HepG2 (cell line): ENCODE data around the gene SLC35B2. TPM values are rescaled to one million over a fixed set of nuclear protein-coding genes. Genes with fewer than 3 reads are reported as not detected.

ENCODE experiments used
- CBFB ChIP-seq: sonication (generic); formaldehyde crosslinking; IDR thresholded peaks from 2 replicates; pipeline ENCODE4 v1.4.0; 2020; ENCODE audit warnings: missing genetic modification reagents
- GATAD2A ChIP-seq: IDR thresholded peaks from 2 replicates; pipeline ENCODE4 v1.6.1; 2016
- GTF3A ChIP-seq: sonication (generic); formaldehyde crosslinking; conservative IDR thresholded peaks from 2 replicates; pipeline ENCODE4 v1.4.0; 2020; ENCODE audit warnings: mild to moderate bottlenecking, missing genetic modification reagents
- HOXA5 ChIP-seq: sonication (generic); formaldehyde crosslinking; IDR thresholded peaks from 2 replicates; pipeline ENCODE4 v1.4.0; 2020; ENCODE audit warnings: missing genetic modification reagents
- KAT2B ChIP-seq: fragments of 150-350 bp; IDR thresholded peaks from 2 replicates; pipeline ENCODE4 v1.6.1; 2014; ENCODE audit warnings: low read depth, low read length, borderline replicate concordance
- KDM2A ChIP-seq: sonication (generic); formaldehyde crosslinking; IDR thresholded peaks from 2 replicates; pipeline ENCODE4 v1.4.0; 2020; ENCODE audit warnings: low read depth, missing genetic modification reagents, borderline replicate concordance
- NBN ChIP-seq: fragments of 450-650 bp; conservative IDR thresholded peaks from 2 replicates; pipeline ENCODE4 v1.6.1; 2017
- NFIC ChIP-seq: IDR thresholded peaks from 2 replicates; pipeline ENCODE4 v1.6.1; 2012; ENCODE audit warnings: mild to moderate bottlenecking, low read length, inconsistent platforms
- NR2C2 ChIP-seq: sonication (generic); formaldehyde crosslinking; IDR thresholded peaks from 2 replicates; pipeline ENCODE4 v1.4.0; 2020; ENCODE audit warnings: missing genetic modification reagents, mild to moderate bottlenecking, moderate library complexity, borderline replicate concordance
- POLR2AphosphoS2 ChIP-seq: IDR thresholded peaks from 2 replicates; pipeline ENCODE4 v1.6.1; 2011; ENCODE audit warnings: low read depth, low read length, improper control_type of control experiment
- PRPF4 ChIP-seq: fragments of 200-400 bp; formaldehyde crosslinking; IDR thresholded peaks from 2 replicates; pipeline ENCODE4 v1.6.1; 2016; ENCODE audit warnings: low read length, low read depth; ENCODE audit not compliant: poor library complexity, severe bottlenecking
- REXO4 ChIP-seq: sonication (generic); formaldehyde crosslinking; IDR thresholded peaks from 2 replicates; pipeline ENCODE4 v1.8.0; 2022; ENCODE audit warnings: missing genetic modification reagents, mild to moderate bottlenecking, borderline replicate concordance
- SMAD1 ChIP-seq: sonication (generic); formaldehyde crosslinking; IDR thresholded peaks from 2 replicates; pipeline ENCODE4 v1.4.0; 2020; ENCODE audit warnings: missing genetic modification reagents, low read depth, mild to moderate bottlenecking, borderline replicate concordance
- TAF15 ChIP-seq: fragments of 200-400 bp; formaldehyde crosslinking; IDR thresholded peaks from one replicate; pipeline ENCODE4 v1.6.1; 2018; ENCODE audit warnings: mild to moderate bottlenecking, low read depth, low read length; ENCODE audit not compliant: poor library complexity, severe bottlenecking
- ZNF121 ChIP-seq: sonication (generic); formaldehyde crosslinking; IDR thresholded peaks from 2 replicates; pipeline ENCODE4 v1.5.0; 2020; ENCODE audit warnings: mild to moderate bottlenecking, missing genetic modification reagents
- ZNF264 ChIP-seq: sonication (generic); formaldehyde crosslinking; IDR thresholded peaks from 2 replicates; pipeline ENCODE4 v1.4.0; 2020; ENCODE audit warnings: missing genetic modification reagents
- ZNF30 ChIP-seq: sonication (generic); formaldehyde crosslinking; IDR thresholded peaks from 2 replicates; pipeline ENCODE4 v1.5.0; 2020; ENCODE audit warnings: mild to moderate bottlenecking, missing genetic modification reagents
- ZNF556 ChIP-seq: sonication (generic); formaldehyde crosslinking; IDR thresholded peaks from 2 replicates; pipeline ENCODE4 v1.4.0; 2020; ENCODE audit warnings: mild to moderate bottlenecking, missing genetic modification reagents, borderline replicate concordance
- ZNF558 ChIP-seq: sonication (generic); formaldehyde crosslinking; IDR thresholded peaks from 2 replicates; pipeline ENCODE4 v1.9.0; 2022; ENCODE audit warnings: mild to moderate bottlenecking, missing genetic modification reagents, borderline replicate concordance
- ZNF615 ChIP-seq: sonication (generic); formaldehyde crosslinking; IDR thresholded peaks from 2 replicates; pipeline ENCODE4 v1.5.0; 2020; ENCODE audit warnings: mild to moderate bottlenecking, missing genetic modification reagents, borderline replicate concordance
- polyA plus RNA-seq, 8 experiments: library from polyadenylated mRNA; depleted of rRNA in 3 of 8; stranded (reverse) in 7 of 8; unstranded in 1 of 8; fragments of >200 nt; fragmentation: Illumina TruSeq in 4 of 8; extraction: Trizol in 4 of 8; gene quantifications; 2 replicates each; pipeline versions ENCODE4 v1.2.1 to v1.2.3, GENCODE V29; 2011 to 2016; ENCODE audit warnings: low read depth in 4 of 8, missing spikeins in 1 of 8, mixed read lengths in 1 of 8; ENCODE audit not compliant: insufficient read depth in 1 of 8
- total RNA-seq, 5 experiments: library from RNA; depleted of rRNA; stranded (reverse); fragments of >200 nt; fragmentation: Illumina TruSeq; extraction: Trizol; gene quantifications; 2 replicates each; pipeline ENCODE4 v1.2.3, GENCODE V29; 2016; ENCODE audit warnings: low read depth in 1 of 5
- TF ChIP-seq, protein P1 (sequence below): sonication (generic); formaldehyde crosslinking; IDR thresholded peaks from 2 replicates; pipeline ENCODE4 v1.8.1; 2023; ENCODE audit warnings: mild to moderate bottlenecking, inconsistent platforms, moderate library complexity, missing genetic modification reagents, borderline replicate concordance
- TF ChIP-seq, protein P2 (sequence below): sonication (generic); formaldehyde crosslinking; IDR thresholded peaks from 2 replicates; pipeline ENCODE4 v1.5.0; 2020; ENCODE audit warnings: missing genetic modification reagents, mild to moderate bottlenecking, borderline replicate concordance
- TF ChIP-seq, protein P3 (sequence below): sonication (generic); formaldehyde crosslinking; IDR thresholded peaks from 2 replicates; pipeline ENCODE4 v1.5.0; 2020; ENCODE audit warnings: missing genetic modification reagents
- TF ChIP-seq, protein P4 (sequence below): sonication (generic); formaldehyde crosslinking; conservative IDR thresholded peaks from 2 replicates; pipeline ENCODE4 v1.8.1; 2023; ENCODE audit warnings: missing genetic modification reagents

SLC35B2 gene
- total and polyA plus RNA-seq, 2 of the 13 experiments (the other 11 are each of a cell fraction or from before 2014, with no cell fraction given) = 61.1 to 148 TPM

DNA sequence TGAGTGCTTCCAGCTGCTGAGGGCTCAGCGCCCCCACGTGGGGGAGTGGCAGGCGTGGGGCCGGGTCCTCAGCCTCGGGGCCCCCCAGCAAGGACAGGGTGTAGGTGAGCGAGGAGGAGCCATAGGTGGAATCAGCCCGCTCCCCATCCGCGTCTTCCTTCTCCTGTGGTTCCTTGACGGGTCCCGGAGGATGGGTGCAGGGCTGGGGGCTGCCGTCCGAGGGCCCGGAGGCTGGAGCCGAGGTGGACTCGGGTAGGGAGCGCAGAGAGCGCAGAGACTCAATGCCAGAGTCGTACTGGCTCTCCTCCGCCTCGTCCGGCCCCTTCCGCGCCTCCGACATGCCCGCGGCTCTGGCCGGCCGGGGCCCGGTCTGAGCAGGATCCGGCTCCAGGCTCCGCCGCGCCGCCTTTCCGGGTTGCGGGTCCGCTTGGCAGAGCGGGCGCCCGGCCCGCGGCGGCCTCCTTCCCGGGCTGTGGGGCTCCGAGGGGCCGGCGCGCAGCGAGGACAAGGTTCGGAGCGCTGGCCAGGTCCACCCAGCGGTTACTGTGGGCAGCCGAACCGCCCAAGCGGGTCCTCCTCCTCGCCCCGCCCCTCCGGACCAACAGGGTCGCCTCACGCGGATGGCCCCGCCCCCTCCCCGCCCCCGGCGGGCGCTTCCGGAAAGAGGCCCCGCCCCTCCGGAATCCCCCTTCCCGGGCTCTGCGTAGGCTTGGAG is 7.8 kb upstream of the SLC35B2 start, which contains the start of gene NFKBIE (continued):
- TF ChIP-seq, protein P1, sequence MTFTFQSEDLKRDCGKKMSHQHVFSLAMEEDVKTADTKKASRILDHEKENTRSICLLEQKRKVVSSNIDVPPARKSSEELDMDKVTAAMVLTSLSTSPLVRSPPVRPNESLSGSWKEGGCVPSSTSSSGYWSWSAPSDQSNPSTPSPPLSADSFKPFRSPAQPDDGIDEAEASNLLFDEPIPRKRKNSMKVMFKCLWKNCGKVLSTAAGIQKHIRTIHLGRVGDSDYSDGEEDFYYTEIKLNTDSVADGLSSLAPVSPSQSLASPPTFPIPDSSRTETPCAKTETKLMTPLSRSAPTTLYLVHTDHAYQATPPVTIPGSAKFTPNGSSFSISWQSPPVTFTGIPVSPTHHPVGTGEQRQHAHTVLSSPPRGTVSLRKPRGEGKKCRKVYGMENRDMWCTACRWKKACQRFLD (CRISPR knock-in tag) = no peak
- no peak for TF ChIP-seq ZNF264 (CRISPR knock-in tag)
- TF ChIP-seq, protein P2, sequence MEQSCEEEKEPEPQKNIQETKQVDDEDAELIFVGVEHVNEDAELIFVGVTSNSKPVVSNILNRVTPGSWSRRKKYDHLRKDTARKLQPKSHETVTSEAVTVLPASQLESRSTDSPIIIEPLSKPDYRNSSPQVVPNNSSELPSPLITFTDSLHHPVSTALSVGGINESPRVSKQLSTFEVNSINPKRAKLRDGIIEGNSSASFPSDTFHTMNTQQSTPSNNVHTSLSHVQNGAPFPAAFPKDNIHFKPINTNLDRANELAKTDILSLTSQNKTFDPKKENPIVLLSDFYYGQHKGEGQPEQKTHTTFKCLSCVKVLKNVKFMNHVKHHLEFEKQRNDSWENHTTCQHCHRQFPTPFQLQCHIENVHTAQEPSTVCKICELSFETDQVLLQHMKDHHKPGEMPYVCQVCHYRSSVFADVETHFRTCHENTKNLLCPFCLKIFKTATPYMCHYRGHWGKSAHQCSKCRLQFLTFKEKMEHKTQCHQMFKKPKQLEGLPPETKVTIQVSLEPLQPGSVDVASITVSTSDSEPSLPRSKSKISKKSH (CRISPR knock-in tag) = no peak; the same call in 1 of the 2 replicates
- no peak for TF ChIP-seq ZNF30
- TF ChIP-seq ZNF558 (CRISPR knock-in tag) = no peak; the same call in 1 of the 2 replicates
- TF ChIP-seq CBFB = peak; percentile 27; the same call in 1 of the 2 replicates
- peak; percentile 56; the same call in 1 of the 2 replicates for TF ChIP-seq GATAD2A (CRISPR knock-in tag)
- TF ChIP-seq ZNF615 (CRISPR knock-in tag) = no peak
- no peak for TF ChIP-seq NBN
- TF ChIP-seq TAF15 = no peak
- TF ChIP-seq ZNF121 (CRISPR knock-in tag) = no peak
- no peak for TF ChIP-seq PRPF4
- no peak for TF ChIP-seq KAT2B
- no peak for TF ChIP-seq NR2C2 (CRISPR knock-in tag)
- no peak for TF ChIP-seq SMAD1 (CRISPR knock-in tag)
- TF ChIP-seq GTF3A (CRISPR knock-in tag) = no peak
- peak; percentile 85; the same call in 1 of the 2 replicates for TF ChIP-seq ZNF556 (CRISPR knock-in tag)
- TF ChIP-seq NFIC = no peak
- TF ChIP-seq POLR2AphosphoS2 = no peak
- TF ChIP-seq KDM2A (CRISPR knock-in tag) = peak; percentile 84; the same call in 1 of the 2 replicates
- TF ChIP-seq REXO4 (CRISPR knock-in tag) = no peak; the same call in 1 of the 2 replicates
- peak; percentile 46; the same call in 1 of the 2 replicates for TF ChIP-seq HOXA5
- TF ChIP-seq, protein P3, sequence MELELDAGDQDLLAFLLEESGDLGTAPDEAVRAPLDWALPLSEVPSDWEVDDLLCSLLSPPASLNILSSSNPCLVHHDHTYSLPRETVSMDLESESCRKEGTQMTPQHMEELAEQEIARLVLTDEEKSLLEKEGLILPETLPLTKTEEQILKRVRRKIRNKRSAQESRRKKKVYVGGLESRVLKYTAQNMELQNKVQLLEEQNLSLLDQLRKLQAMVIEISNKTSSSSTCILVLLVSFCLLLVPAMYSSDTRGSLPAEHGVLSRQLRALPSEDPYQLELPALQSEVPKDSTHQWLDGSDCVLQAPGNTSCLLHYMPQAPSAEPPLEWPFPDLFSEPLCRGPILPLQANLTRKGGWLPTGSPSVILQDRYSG (CRISPR knock-in tag) = no peak
- TF ChIP-seq, protein P4, sequence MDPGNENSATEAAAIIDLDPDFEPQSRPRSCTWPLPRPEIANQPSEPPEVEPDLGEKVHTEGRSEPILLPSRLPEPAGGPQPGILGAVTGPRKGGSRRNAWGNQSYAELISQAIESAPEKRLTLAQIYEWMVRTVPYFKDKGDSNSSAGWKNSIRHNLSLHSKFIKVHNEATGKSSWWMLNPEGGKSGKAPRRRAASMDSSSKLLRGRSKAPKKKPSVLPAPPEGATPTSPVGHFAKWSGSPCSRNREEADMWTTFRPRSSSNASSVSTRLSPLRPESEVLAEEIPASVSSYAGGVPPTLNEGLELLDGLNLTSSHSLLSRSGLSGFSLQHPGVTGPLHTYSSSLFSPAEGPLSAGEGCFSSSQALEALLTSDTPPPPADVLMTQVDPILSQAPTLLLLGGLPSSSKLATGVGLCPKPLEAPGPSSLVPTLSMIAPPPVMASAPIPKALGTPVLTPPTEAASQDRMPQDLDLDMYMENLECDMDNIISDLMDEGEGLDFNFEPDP (CRISPR knock-in tag) = no peak
